HG02678 (cell line): ENCODE results near the gene ACRBP.
"Not testable (repeated sequence)": the region's sequence is repeated elsewhere in the genome, so short reads cannot be mapped to it uniquely, and the experiment has no call there.

ENCODE experiments used
- ATAC-seq: cut with Tn5 transposase; IDR thresholded peaks from one replicate; pipeline ENCODE4 v1.9.1; 2021; ENCODE audit warnings: mild to moderate bottlenecking, moderate library complexity; ENCODE audit not compliant: unreplicated experiment

The ACRBP gene

GRCh38 chr12:6618483-6619225 is 28.6 kb downstream of the ACRBP start:
- no peak for ATAC-seq

DNA sequence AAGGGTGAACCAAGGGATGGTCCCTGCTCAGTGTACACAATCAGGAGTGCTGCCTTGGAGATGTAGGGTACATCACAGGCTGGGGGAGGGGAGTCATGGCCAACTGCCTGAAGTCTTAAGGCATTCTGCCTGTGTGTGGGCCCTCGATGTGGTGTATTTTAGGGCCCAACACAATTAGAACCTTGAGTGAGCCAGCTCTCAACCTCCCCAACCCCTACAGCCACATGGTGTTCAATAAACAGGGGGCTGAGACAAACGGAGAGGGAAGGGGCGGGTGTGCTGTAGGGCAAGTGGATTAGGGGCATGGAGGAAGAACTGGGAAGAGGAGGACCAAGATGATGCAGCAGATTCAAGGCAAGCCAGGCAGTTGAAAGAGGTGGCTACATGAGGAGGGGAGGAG is 31.4 kb downstream of the ACRBP start:
- ATAC-seq: no peak

DNA sequence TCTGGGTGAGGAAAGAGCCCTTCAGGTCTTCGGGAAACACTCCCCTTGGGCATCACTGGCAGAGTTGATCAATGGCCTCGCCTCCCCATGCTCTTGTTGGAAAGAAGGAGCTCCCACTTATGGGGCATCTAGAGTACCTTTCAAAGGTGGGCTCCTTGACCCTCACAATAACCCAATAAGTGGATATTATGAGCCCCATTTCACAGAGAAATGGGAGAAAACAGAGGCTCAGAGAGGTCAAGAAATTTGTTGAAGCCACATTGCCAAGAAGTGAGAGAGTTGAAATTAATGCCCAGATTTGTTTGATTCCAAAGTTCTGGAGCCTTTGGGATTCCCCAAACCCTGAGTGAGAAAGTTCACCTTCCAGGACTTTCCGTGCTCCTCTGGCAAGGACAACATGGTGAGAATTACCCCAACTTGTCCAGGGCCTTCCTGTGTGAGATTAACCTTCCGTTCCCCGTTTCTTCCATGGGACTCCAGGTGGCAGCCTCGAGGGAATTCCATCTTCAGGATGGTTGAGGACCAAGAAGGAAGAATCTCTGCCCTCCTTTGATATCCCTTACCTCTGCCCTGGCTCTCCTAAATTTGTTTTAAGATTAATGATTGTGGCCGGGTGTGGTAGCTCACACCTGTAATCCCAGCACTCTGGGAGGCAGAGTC is 32.6 kb downstream of the ACRBP start:
- no peak for ATAC-seq

- ATAC-seq: no peak
These were observed 33.3 kb downstream of the ACRBP start for GRCh38 chr12:6613776-6614512.

- ATAC-seq: no peak
These were observed 34.0 kb downstream of the ACRBP start for GRCh38 chr12:6613015-6613775.

GRCh38 chr12:6612652-6613014 is 34.6 kb downstream of the ACRBP start:
- ATAC-seq: no peak

DNA sequence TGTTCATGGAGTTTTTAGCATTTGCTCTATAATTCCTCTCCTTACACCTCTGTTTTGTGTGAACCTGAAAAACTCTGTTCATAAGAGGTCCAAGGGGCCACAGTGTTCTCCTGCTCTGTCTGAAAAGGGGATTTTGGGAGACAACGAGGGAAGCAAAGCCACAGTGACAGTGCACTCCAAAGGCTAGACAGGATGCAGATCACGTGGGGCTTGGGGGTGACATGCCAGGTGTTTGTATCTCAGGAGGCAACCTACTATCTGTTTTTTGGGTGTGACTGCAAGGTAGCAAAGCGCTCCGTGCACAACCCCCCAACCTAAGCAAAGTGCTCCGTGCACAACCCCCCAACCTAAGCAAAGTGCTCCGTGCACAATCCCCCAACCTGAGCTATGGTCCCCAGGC is 35.0 kb downstream of the ACRBP start:
- no peak for ATAC-seq

DNA sequence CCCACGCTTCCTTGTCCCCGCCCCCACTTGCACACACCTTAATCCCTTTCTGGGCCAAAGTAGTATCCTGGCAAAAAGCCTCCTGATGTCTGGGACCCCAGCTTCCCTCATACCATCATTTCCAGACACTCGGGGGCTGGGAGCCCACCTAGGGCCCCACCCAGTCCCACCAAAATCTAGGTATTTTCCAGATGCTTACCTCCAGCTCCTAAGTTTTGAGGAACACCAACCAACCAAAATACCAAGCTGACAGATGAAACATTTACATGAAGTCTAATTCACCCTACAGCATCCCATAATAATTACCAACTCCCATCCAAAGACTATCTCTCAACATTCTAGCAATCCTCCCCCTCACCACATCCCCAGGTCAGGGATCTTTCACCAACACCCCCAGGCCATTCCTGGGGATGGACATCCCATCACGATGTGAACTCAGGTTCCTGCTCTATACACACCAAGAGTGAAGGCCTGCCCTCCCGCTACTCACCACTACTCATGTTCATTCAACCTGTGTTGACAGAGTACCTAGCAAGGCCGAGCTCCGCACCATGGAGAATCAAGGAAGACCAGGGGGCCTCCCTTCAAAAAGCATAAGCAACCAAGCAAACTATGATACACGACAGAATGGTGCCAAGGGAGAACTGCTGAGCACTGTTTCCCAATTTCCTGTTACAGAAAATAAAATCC is 38.5 kb downstream of the ACRBP start:
- ATAC-seq: no peak

GRCh38 chr12:6607751-6608591 is 39.3 kb downstream of the ACRBP start:
- ATAC-seq: peak; percentile 25

- no peak for ATAC-seq
These were observed 40.7 kb downstream of the ACRBP start for GRCh38 chr12:6606331-6607131.

GRCh38 chr12:6605421-6606330 is 41.6 kb downstream of the ACRBP start:
- no peak for ATAC-seq

DNA sequence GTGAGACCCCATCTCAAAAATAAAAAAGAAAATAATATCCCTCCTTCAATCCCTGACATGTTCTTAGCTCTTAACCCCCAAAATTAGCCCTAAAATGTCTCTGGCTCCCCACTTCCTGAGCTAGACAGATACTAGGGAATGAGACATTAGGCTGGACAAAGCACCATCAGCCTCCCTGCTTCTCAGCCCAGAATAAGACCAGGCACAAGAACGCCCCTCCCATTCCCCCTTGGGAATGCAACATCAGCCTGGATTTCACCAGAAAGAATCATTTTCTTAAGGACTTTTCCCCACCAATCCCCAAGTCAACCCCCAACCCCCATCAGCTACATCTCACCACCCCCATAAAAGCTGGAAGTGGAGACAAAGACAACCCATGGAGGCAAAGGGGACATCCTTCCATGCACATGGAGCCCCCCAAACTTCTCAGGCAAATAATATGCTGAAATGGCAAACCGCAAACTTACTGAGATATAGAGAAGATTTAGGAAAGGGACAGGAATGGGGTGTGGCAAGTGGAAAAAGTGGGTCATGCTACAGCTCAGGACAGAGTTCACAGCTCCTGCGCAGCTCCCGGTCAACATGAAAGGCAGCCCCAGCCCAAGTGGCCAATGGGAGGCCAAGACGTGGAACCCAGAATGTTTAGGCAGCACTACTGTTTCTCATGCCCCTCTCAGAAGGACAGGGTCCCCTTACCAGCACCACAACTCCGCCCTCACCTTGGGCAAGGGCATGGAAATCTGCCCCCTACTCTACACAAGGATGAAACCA is 42.8 kb downstream of the ACRBP start:
- ATAC-seq: no peak

GRCh38 chr12:6603095-6603567 is 44.1 kb downstream of the ACRBP start:
- no peak for ATAC-seq

DNA sequence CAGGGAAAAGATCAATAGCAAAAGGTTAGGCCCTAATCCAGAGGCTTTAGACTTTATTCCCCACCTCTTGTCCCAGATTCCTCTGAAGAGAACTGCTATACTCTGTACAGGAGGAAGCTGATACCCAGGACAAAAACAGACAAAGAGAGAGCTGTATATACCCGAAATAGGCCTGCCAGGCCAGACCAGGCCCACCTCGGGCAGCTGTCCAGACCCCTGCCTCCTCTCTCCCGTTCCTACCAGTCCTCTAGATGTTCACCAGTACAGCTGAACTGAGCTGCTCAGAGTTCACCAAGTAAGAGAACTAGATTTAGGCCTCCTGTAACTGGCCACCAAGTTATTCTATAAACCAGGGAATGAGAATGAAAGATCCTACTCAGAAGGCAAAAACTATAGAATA is 44.7 kb downstream of the ACRBP start:
- no peak for ATAC-seq

GRCh38 chr12:6595673-6596072 is 51.6 kb downstream of the ACRBP start:
- not testable (repeated sequence) for ATAC-seq

- ATAC-seq: no peak
These were observed 55.1 kb downstream of the ACRBP start for GRCh38 chr12:6592087-6592486.
